ENCODE data around the gene PRPF6.

The PRPF6 gene

GRCh38 chr20:64003960-64004725 is 23.2 kb downstream of the PRPF6 start (continued):
- TF ChIP-seq PPARA (CRISPR knock-in tag; IDR thresholded peaks at IDR 0.05; ENCODE audit: borderline replicate concordance) (no peak), CSDC2 (CRISPR knock-in tag; IDR thresholded peaks at IDR 0.05) (no peak), ZNF8 (CRISPR knock-in tag; IDR thresholded peaks at IDR 0.05) (no peak)

GRCh38 chr20:64005394-64005793 is 24.5 kb downstream of the PRPF6 start:
- no peak for TF ChIP-seq OSR1 (CRISPR knock-in tag; IDR thresholded peaks at IDR 0.05)
- no peak for TF ChIP-seq TCF4 (CRISPR knock-in tag; IDR thresholded peaks at IDR 0.05; ENCODE audit: borderline replicate concordance)
- TF ChIP-seq, protein P1, sequence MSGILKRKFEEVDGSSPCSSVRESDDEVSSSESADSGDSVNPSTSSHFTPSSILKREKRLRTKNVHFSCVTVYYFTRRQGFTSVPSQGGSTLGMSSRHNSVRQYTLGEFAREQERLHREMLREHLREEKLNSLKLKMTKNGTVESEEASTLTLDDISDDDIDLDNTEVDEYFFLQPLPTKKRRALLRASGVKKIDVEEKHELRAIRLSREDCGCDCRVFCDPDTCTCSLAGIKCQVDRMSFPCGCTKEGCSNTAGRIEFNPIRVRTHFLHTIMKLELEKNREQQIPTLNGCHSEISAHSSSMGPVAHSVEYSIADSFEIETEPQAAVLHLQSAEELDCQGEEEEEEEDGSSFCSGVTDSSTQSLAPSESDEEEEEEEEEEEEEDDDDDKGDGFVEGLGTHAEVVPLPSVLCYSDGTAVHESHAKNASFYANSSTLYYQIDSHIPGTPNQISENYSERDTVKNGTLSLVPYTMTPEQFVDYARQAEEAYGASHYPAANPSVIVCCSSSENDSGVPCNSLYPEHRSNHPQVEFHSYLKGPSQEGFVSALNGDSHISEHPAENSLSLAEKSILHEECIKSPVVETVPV (CRISPR knock-in tag; IDR thresholded peaks at IDR 0.05) = no peak
- TF ChIP-seq TSHZ2 (CRISPR knock-in tag; IDR thresholded peaks at IDR 0.05) = no peak
- no peak for TF ChIP-seq CREB5 (CRISPR knock-in tag; IDR thresholded peaks at IDR 0.05; ENCODE audit: low read depth)
- TF ChIP-seq POU6F1 (CRISPR knock-in tag; IDR thresholded peaks at IDR 0.05; ENCODE audit: borderline replicate concordance, low read depth) = no peak
- no peak for TF ChIP-seq CSDC2 (CRISPR knock-in tag; IDR thresholded peaks at IDR 0.05)
- TF ChIP-seq ZFP3 (CRISPR knock-in tag; IDR thresholded peaks at IDR 0.05) = no peak
- no peak for TF ChIP-seq ISL1 (CRISPR knock-in tag; IDR thresholded peaks at IDR 0.05)
- ATAC-seq = no peak

- ATAC-seq = no peak
- TF ChIP-seq POU6F1 (CRISPR knock-in tag; IDR thresholded peaks at IDR 0.05; ENCODE audit: borderline replicate concordance, low read depth) = no peak
- no peak for TF ChIP-seq GLIS3 (CRISPR knock-in tag; IDR thresholded peaks at IDR 0.05)
- no peak for TF ChIP-seq ZNF70 (CRISPR knock-in tag; IDR thresholded peaks at IDR 0.05)
- no peak for TF ChIP-seq ZFP30 (CRISPR knock-in tag; IDR thresholded peaks at IDR 0.05)
- no peak for TF ChIP-seq CREB5 (CRISPR knock-in tag; IDR thresholded peaks at IDR 0.05; ENCODE audit: low read depth)
- no peak for TF ChIP-seq TCF4 (CRISPR knock-in tag; IDR thresholded peaks at IDR 0.05; ENCODE audit: borderline replicate concordance)
- no peak for TF ChIP-seq ZC3H10 (CRISPR knock-in tag; IDR thresholded peaks at IDR 0.05)
- no peak for TF ChIP-seq ZNF8 (CRISPR knock-in tag; IDR thresholded peaks at IDR 0.05)
- no peak for TF ChIP-seq OSR1 (CRISPR knock-in tag; IDR thresholded peaks at IDR 0.05)
- TF ChIP-seq, protein P1 (CRISPR knock-in tag; IDR thresholded peaks at IDR 0.05) = no peak
- no peak for TF ChIP-seq RARB (CRISPR knock-in tag; IDR thresholded peaks at IDR 0.05)
- no peak for TF ChIP-seq ESRRG (CRISPR knock-in tag; IDR thresholded peaks at IDR 0.05)
These were observed 25.6 kb downstream of the PRPF6 start for GRCh38 chr20:64006490-64006889.

All from SK-N-SH treated with all-trans-retinoic acid at 6 μM for 48 hours (cell line).